ENCODE results near the gene BDKRB1. TPM values are rescaled to one million over a fixed set of nuclear protein-coding genes. Genes with fewer than 3 reads are reported as not detected.
A peak's percentile ranks its signal among the peaks of the same experiment; 100 is the strongest.

The BDKRB1 gene
- total RNA-seq, 1 experiment from 2014 or later, result 10.3 TPM

DNA sequence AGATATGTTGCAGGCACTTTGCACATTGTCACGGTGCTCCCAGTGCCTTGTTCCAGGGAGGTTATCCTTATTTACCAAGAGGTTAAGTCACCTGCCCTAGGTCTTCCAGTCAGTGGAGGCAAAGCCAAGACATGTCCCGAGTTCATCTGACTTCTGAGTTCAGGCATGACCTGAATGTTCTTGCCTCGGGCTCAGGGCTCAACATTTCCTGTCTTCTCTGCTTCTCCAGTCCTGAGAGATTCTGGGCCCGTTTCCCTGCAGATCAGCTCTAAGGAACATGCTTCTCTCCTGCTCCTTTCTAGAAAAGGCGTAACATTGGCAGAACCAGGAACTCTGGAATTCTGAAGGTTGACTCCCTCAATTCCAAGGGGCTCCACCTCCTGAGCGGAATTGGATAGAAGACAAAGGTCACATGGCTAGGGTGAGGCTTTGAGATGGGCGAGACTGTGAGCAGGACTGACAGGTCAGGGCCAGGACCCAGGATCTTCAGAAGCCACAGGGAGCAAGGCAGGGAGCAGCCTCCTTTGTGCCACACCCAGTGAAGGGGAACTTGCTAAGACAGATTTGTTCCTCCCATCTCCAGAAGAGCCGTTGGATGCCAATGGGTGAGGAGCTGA, 31.4 kb upstream of the BDKRB1 start:
- Histone ChIP-seq H3K27me3 (replicated peaks) (no peaks in the 10 kb centered on the region), H3K9me3 (replicated peaks) (no peaks in the 10 kb centered on the region), H3K36me3 (peaks cover 58% of the 10 kb centered on the region), H3K4me3 (no peak overlapping the region), H3K4me1 (replicated peaks) (peaks cover 61% of the 10 kb centered on the region), H3K27ac (no peak overlapping the region)
- no peak for DNase-seq (ENCODE audit: low read depth in 1 of 2, low spot score in 2 of 2)

DNA sequence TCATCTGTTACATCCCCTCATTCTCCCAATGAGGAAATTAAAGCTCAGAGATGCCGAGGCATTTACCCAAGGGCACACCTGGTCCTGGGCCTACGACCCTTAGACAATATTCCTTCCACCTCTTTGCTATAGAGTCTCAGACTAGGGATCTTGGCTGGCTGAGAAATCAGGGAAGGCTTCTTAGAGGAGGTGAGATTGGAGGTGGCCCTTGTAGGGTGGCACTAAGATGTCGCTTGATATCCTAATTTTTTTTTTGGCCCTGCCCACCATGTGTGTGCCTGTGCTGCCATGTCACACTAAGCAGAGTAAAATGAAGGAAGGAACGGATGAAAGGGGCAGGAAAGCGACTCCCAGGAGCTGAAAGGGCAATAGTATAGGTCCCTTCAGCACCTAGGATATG, 30.8 kb upstream of the BDKRB1 start:
- Histone ChIP-seq H3K36me3 (peaks cover 58% of the 10 kb centered on the region), H3K4me3 (no peak overlapping the region), H3K27me3 (replicated peaks) (no peaks in the 10 kb centered on the region), H3K9me3 (replicated peaks) (no peaks in the 10 kb centered on the region), H3K27ac (peak overlapping the region; percentile 19; the same call in 1 of the 2 replicates), H3K4me1 (replicated peaks) (peaks cover 59% of the 10 kb centered on the region)
- DNase-seq (ENCODE audit: low read depth in 1 of 2, low spot score in 2 of 2), result no peak

DNA sequence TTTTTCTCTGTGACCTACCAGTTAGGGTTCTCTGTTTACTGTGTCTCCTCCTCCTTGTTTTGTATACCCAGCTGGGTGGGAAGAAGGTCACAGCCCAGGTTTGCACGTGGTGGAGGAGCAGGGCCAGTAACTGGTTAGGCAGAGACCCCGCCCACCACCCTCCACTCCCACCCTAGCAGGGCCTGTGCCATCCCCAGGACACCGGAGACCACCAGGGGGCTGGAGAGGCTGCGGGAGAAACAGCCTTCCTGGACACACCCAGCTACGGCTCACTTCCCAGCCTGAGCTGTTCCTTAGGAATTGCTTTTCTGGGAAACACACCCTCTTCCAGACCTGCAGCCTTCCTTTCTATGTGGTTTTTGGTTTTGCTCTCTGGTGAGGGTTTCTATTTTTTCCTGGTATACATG, 30.3 kb upstream of the BDKRB1 start:
- Histone ChIP-seq H3K36me3 (peaks cover 58% of the 10 kb centered on the region), H3K4me1 (replicated peaks) (peaks cover 59% of the 10 kb centered on the region), H3K4me3 (no peak overlapping the region), H3K27me3 (replicated peaks) (no peaks in the 10 kb centered on the region), H3K27ac (peak overlapping the region; percentile 79; the same call in 1 of the 2 replicates), H3K9me3 (replicated peaks) (no peaks in the 10 kb centered on the region)
- peak; percentile 96 to 99 for DNase-seq (ENCODE audit: low read depth in 1 of 2, low spot score in 2 of 2)

DNA sequence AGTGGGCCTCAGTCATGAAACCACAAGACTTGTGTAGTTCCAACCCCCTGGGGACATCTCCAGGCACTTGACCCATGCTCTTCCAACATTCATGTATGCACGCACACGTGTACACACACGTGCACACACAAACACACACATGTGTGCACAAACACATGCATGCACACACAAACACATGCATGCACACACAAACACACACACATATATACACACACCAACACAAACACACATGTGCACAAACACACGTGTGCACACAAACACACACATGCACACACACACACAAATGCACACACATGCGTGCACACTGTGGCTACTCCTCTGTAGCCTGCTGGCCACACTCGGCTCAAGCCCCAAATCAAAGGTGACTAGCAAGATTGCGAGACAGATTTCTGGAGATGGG, 28.6 kb upstream of the BDKRB1 start:
- no peak for DNase-seq (ENCODE audit: low read depth in 1 of 2, low spot score in 2 of 2)
- no peak overlapping the region for H3K4me3 ChIP-seq
- peaks cover 59% of the 10 kb centered on the region for H3K4me1 ChIP-seq (replicated peaks)
- no peaks in the 10 kb centered on the region for H3K27me3 ChIP-seq (replicated peaks)
- H3K9me3 ChIP-seq (replicated peaks), result no peaks in the 10 kb centered on the region
- peaks cover 58% of the 10 kb centered on the region for H3K36me3 ChIP-seq
- H3K27ac ChIP-seq, result peak overlapping the region; percentile 79; the same call in 1 of the 2 replicates

DNA sequence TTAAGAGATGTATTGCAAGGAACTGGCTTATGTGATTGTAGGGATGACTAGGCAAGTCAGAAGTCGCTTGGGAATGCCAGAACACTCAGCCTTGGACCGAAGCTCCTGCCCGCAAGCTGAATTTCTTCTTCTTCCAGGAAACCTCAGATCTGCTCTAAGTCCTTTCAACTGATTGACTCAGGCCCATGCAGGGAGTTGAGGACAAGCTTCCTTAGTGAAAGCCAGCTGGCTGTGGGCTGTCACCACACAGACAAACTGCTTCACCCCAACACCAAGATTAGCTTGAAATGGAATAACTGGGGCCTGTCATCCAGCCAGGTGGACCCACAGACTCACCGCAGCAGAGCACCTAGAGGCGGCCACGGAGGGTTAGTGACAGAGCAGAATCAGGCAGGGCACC, 26.7 kb upstream of the BDKRB1 start:
- no peaks in the 10 kb centered on the region for H3K9me3 ChIP-seq (replicated peaks)
- H3K27me3 ChIP-seq (replicated peaks), result no peaks in the 10 kb centered on the region
- H3K27ac ChIP-seq, result no peak overlapping the region
- H3K36me3 ChIP-seq, result peaks cover 56% of the 10 kb centered on the region
- DNase-seq (ENCODE audit: low read depth in 1 of 2, low spot score in 2 of 2), result no peak
- H3K4me3 ChIP-seq, result no peak overlapping the region
- H3K4me1 ChIP-seq (replicated peaks), result peaks cover 61% of the 10 kb centered on the region

DNA sequence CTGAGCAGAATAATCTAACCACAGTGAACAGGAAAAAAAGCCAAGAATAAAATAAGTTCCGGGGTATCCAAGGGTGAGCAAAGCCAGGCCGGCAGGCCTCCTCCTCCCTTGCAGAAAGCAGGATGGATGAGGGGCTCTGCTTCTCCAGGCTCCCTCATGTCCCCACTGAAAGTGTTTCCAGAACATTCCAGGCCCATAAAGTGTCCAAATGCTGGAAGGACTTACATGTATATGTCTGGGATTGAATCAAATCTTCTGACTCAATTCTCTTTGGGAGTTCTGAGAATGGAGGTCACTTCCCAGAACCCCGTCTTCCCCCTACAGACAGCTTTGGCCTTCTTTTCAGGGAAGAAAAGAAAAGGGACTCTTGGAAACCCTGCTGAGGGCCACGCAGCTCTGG, 25.0 kb upstream of the BDKRB1 start:
- no peak for DNase-seq (ENCODE audit: low read depth in 1 of 2, low spot score in 2 of 2)
- H3K4me3 ChIP-seq, result no peak overlapping the region
- H3K36me3 ChIP-seq, result peaks cover 63% of the 10 kb centered on the region
- peaks cover 51% of the 10 kb centered on the region for H3K4me1 ChIP-seq (replicated peaks)
- no peaks in the 10 kb centered on the region for H3K9me3 ChIP-seq (replicated peaks)
- H3K27ac ChIP-seq, result peak overlapping the region; percentile 83
- H3K27me3 ChIP-seq (replicated peaks), result no peaks in the 10 kb centered on the region

DNA sequence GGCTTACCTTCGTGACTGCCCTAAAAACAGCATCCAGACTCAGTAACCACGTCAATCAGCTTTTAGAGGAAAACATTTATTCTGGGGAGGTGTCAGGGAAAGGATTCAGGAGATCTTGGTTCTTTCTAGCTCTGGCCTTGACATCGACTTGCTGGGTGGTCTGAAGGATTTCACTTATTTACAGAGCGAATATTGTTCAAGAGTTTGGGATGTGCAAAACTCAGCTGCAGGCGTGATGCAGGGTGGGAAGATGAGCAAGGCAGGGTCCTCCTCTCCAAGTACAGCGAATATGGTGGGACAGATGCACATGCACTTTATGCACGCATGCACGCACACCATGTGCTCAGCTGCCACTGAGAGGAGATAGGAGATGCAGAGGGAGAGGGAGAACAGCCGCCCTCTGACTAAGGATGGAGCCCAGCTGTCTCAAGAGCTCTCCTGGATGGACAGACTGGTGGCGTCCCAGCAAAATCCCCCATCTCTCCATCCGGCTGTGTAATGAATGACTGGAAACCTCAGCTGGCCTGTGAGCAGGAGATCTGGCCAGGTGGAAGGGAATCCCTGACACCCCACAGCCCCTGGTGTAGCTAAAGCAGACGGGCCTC, 24.4 kb upstream of the BDKRB1 start:
- peak overlapping the region; percentile 83 for H3K27ac ChIP-seq
- no peaks in the 10 kb centered on the region for H3K9me3 ChIP-seq (replicated peaks)
- peaks cover 45% of the 10 kb centered on the region for H3K4me1 ChIP-seq (replicated peaks)
- no peaks in the 10 kb centered on the region for H3K27me3 ChIP-seq (replicated peaks)
- peaks cover 68% of the 10 kb centered on the region for H3K36me3 ChIP-seq
- DNase-seq (ENCODE audit: low read depth in 1 of 2, low spot score in 2 of 2), result peak; percentile 72 to 83
- H3K4me3 ChIP-seq, result no peak overlapping the region

DNA sequence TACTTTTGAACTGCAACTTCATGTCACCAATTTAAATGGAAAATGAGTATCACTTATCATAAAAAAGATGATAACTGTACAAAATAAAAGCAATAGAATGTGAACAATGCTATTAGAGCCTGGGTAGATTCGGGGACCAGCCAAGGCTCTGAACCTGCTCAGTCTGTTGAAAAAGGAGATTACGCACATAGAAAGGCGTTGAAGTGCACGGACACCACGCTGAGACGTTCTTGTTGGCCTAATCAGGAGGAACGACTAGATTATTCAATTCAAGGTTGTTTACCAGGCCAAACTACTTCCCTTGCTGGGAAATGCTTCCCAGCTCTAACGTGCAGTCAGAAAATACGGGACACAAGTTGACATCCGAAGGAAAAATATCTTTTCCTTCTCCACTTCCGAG, 23.5 kb upstream of the BDKRB1 start:
- Histone ChIP-seq H3K9me3 (replicated peaks) (no peaks in the 10 kb centered on the region), H3K4me3 (no peak overlapping the region), H3K27me3 (replicated peaks) (no peaks in the 10 kb centered on the region), H3K36me3 (peaks cover 73% of the 10 kb centered on the region), H3K27ac (no peak overlapping the region), H3K4me1 (replicated peaks) (peaks cover 37% of the 10 kb centered on the region)
- no peak for DNase-seq (ENCODE audit: low read depth in 1 of 2, low spot score in 2 of 2)

DNA sequence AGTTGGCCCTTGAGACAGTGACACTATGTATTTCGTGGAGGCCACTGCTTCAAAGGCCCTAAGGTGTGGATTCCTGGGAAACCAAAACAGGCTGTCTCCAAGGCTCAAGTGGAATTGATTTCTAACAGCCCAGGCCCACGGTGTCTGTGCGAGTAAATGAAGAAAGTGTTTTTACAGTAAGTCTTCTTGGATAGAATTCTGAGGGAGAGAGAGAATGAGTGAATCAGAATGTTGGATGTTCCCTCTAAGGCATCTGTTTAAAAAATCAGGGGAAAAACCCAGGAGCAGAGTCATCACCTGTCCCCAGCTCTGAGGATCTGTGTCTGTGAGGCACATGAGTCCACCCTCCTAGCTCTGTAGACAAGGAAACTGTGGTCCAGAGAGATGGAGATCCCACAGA, 22.3 kb upstream of the BDKRB1 start:
- H3K36me3 ChIP-seq, result peaks cover 74% of the 10 kb centered on the region
- H3K4me3 ChIP-seq, result no peak overlapping the region
- peaks cover 34% of the 10 kb centered on the region for H3K4me1 ChIP-seq (replicated peaks)
- no peaks in the 10 kb centered on the region for H3K9me3 ChIP-seq (replicated peaks)
- no peak for DNase-seq (ENCODE audit: low read depth in 1 of 2, low spot score in 2 of 2)
- no peaks in the 10 kb centered on the region for H3K27me3 ChIP-seq (replicated peaks)
- H3K27ac ChIP-seq, result no peak overlapping the region

DNA sequence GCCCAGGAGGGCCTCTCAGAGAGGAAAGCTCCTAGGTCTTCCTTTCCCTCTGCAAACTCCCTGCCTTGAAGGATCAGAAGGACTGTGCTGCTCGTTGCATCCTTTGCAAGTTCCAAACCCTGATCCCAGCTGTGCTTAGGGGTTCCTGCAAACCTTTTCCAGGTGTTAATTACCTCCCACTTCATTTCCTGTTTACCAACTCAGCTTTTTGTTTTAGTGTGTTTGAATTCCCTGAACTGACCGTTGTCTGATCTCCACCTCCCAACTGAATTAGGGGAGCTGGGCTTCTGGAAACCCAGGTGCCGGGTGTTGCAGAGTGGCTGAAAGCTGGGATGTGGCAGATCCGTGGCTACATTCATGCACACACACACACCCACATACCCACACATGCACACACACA, 20.6 kb upstream of the BDKRB1 start:
- no peak overlapping the region for H3K4me3 ChIP-seq
- H3K4me1 ChIP-seq (replicated peaks), result peaks cover 27% of the 10 kb centered on the region
- no peak for DNase-seq (ENCODE audit: low read depth in 1 of 2, low spot score in 2 of 2)
- no peaks in the 10 kb centered on the region for H3K27me3 ChIP-seq (replicated peaks)
- no peak overlapping the region for H3K27ac ChIP-seq
- no peaks in the 10 kb centered on the region for H3K9me3 ChIP-seq (replicated peaks)
- peaks cover 84% of the 10 kb centered on the region for H3K36me3 ChIP-seq

DNA sequence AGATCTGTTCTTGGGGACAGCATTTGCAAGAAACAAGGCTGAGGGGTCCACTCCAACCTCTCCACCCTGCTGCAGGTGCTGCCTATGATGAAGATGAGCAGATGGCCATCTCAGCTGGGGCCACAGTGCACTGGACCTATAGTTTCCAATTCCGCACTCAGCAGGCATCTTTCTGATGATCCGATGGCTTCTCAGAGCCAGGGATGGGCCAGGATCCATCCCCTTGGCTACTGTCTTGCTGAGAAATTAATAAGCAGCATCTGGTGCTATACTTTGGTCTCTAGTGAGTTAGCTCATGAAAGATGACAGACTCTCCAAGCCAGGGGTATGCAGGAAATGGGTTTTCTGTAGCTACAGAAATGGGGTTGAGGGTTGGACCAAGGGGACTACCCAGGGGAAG, 18.4 kb upstream of the BDKRB1 start:
- peaks cover 7% of the 10 kb centered on the region; the same call in 1 of the 2 replicates for H3K4me1 ChIP-seq (replicated peaks)
- no peaks in the 10 kb centered on the region for H3K27me3 ChIP-seq (replicated peaks)
- H3K4me3 ChIP-seq, result no peak overlapping the region
- H3K36me3 ChIP-seq, result peaks cover 96% of the 10 kb centered on the region
- no peaks in the 10 kb centered on the region for H3K9me3 ChIP-seq (replicated peaks)
- no peak overlapping the region for H3K27ac ChIP-seq
- DNase-seq (ENCODE audit: low read depth in 1 of 2, low spot score in 2 of 2), result no peak

DNA sequence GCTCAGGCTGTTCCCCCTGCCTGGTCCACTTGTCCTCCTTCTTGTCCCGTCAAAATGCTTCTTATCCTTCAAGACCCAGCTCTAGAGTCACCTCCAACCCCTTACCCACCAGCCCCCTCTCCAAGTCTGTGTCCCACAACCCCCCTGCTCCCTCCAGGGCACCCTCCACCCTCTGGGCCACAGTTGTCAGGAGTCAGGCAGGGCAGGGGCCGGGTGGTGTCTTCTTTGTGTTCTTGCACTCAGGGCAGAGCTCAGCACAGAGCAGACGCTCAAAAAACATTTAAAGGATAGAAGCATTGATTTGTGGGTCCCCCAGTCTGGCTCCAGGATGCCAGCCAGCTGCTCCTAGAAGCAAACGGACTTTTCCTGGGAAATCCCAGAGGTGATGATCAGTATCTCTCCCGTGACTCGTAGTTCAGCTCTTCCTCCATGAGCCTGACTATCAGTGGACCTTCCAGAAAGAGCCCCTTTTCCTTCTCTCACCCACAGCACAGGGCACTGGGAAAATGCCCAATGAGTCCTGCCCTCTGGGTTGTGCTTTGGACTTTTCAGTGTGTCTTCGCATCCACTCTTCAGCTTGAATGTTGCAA, 17.2 kb upstream of the BDKRB1 start:
- Histone ChIP-seq H3K27me3 (replicated peaks) (no peaks in the 10 kb centered on the region), H3K27ac (no peak overlapping the region), H3K4me3 (no peak overlapping the region), H3K9me3 (replicated peaks) (no peaks in the 10 kb centered on the region), H3K36me3 (peaks cover 91% of the 10 kb centered on the region), H3K4me1 (replicated peaks) (peaks cover 7% of the 10 kb centered on the region; the same call in 1 of the 2 replicates)
- DNase-seq (ENCODE audit: low read depth in 1 of 2, low spot score in 2 of 2), result no peak

DNA sequence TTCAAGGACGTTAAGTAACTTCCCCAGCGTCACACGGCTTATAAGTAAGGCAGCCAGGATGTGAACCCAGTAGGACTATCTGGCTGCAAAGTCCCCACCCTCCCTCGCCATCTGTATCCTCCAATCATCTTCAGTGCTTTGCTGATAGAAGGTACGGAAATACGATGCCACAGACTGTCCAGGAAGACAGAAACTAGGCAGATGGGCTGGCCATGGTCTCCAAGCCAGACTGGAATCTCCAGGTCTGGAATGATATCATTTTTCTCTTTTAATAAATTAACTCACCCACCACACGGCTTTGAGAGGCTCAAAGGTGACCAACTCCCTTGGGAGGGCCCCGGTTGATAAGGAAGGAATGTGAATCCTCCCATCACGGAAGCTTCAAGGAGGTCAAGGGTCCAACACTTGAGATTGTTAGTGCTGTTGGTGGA, 16.3 kb upstream of the BDKRB1 start:
- Histone ChIP-seq H3K27ac (no peak overlapping the region), H3K4me3 (no peak overlapping the region), H3K27me3 (replicated peaks) (no peaks in the 10 kb centered on the region), H3K4me1 (replicated peaks) (peaks cover under 1% of the 10 kb centered on the region; the same call in 1 of the 2 replicates), H3K9me3 (replicated peaks) (no peaks in the 10 kb centered on the region), H3K36me3 (peaks cover 92% of the 10 kb centered on the region)
- DNase-seq (ENCODE audit: low read depth in 1 of 2, low spot score in 2 of 2), result no peak

DNA sequence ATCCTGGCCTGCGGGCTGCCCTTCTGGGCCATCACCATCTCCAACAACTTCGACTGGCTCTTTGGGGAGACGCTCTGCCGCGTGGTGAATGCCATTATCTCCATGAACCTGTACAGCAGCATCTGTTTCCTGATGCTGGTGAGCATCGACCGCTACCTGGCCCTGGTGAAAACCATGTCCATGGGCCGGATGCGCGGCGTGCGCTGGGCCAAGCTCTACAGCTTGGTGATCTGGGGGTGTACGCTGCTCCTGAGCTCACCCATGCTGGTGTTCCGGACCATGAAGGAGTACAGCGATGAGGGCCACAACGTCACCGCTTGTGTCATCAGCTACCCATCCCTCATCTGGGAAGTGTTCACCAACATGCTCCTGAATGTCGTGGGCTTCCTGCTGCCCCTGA, 15.4 kb upstream of the BDKRB1 start:
- Histone ChIP-seq H3K9me3 (replicated peaks) (no peaks in the 10 kb centered on the region), H3K36me3 (peaks cover 94% of the 10 kb centered on the region), H3K4me3 (no peak overlapping the region), H3K27ac (no peak overlapping the region), H3K4me1 (replicated peaks) (peaks cover 6% of the 10 kb centered on the region), H3K27me3 (replicated peaks) (no peaks in the 10 kb centered on the region)
- DNase-seq (ENCODE audit: low read depth in 1 of 2, low spot score in 2 of 2), result no peak
